GM13976 (cell line): ENCODE measurements around the gene PTPRE.

Experiments used
- DNase-seq: peaks from one replicate; pipeline ENCODE4 v3.0.0; 2012; ENCODE audit warnings: low spot score
- CTCF ChIP-seq: IDR thresholded peaks from 2 replicates; pipeline ENCODE4 v1.5.1; 2012; ENCODE audit warnings: borderline replicate concordance, mild to moderate bottlenecking; ENCODE audit not compliant: insufficient read depth; ENCODE audit errors: extremely low read depth, missing control alignments, control extremely low read depth
- in situ Hi-C: fragments of 300-500 bp; cut with MboI; formaldehyde crosslinking; loops from one replicate; pipeline ENCODE4 v1.12.0; 2022; ENCODE audit warnings: low sequenced_read_pairs, mixed read lengths, inconsistent platforms; ENCODE audit not compliant: unreplicated experiment

PTPRE gene

GRCh38 chr10:128095027-128095752, 188.3 kb downstream of the PTPRE start:
- DNase-seq = no peak
- in situ Hi-C loops = no loop called here
- TF ChIP-seq CTCF = no peak

GRCh38 chr10:128095753-128096469, 189.0 kb downstream of the PTPRE start:
- TF ChIP-seq CTCF = no peak
- no peak for DNase-seq
- in situ Hi-C loops = no loop called here

- in situ Hi-C loops = no loop called here
- TF ChIP-seq CTCF = no peak
- DNase-seq = no peak
These were observed 189.7 kb downstream of the PTPRE start for GRCh38 chr10:128096486-128097199.

- TF ChIP-seq CTCF = no peak
- DNase-seq = no peak
- in situ Hi-C loops = no loop called here
These were observed 190.9 kb downstream of the PTPRE start for GRCh38 chr10:128097783-128098182.

DNA sequence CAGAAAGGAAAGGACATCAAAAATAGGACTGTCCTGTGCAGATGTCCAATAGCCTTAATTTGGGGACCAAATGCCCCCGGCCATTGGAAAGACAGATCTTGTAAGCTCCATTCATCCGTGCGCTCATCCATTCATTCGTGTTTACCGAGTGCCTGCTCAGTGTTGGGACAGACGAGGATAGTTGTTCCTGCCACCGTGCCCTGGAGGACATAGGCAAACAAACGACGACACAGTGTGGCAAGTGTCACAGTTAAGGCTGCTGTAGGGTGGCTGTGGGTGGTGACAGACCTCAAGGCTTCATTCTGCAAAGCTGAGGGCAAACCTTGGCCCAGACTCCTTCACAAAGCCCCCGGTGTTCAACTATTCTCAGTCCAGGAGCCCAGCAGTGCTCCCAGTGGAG, 191.7 kb downstream of the PTPRE start:
- in situ Hi-C loops = no loop called here
- no peak for TF ChIP-seq CTCF
- DNase-seq = no peak

DNA sequence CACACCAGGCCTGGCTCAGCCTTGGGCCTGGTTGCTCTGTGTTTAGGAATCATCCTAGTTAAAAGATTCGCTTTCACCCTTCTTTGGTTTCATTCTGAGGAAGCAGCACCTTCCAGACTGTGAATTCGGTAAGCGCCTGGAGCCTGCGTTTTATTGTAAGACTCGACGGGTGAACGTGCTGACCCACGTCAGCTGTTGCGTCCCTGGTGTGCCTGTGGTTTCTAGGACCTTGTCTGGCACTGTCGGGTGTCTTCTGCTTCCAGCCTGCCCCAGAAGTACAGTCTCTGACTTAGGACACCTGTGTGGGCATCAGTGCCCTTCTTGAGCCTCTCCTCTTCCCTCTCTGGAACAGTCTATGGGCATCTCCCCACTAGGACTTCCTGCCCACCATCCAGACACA, 193.0 kb downstream of the PTPRE start:
- DNase-seq = no peak
- TF ChIP-seq CTCF = no peak
- in situ Hi-C loops = no loop called here
